Memory B cell (primary cell): Measurements from ENCODE around the gene TEX261.

ENCODE experiments used
- ATAC-seq: fragments of 150-1000 bp; cut with Tn5 transposase; 2 replicates; pipeline ENCODE4 v1.10.0; 2021; ENCODE audit warnings: low read depth, mild to moderate bottlenecking, moderate library complexity
- DNase-seq, 2 donors: peaks; one replicate each; pipeline ENCODE4 v3.0.0; 2022; ENCODE audit warnings: low spot score in 2 of 2
- H3K27ac Mint-ChIP-seq: one replicate; pipeline ENCODE4 v1.8.0; 2022; ENCODE audit warnings: mild to moderate bottlenecking, moderate library complexity, mixed read lengths
- H3K27me3 Mint-ChIP-seq: one replicate; pipeline ENCODE4 v1.8.0; 2022; ENCODE audit warnings: mixed read lengths
- H3K36me3 Mint-ChIP-seq: one replicate; pipeline ENCODE4 v1.8.0; 2022; ENCODE audit warnings: mild to moderate bottlenecking, mixed read lengths
- H3K4me1 Mint-ChIP-seq: one replicate; pipeline ENCODE4 v1.8.0; 2022; ENCODE audit warnings: mixed read lengths
- H3K4me3 Mint-ChIP-seq: one replicate; pipeline ENCODE4 v1.8.0; 2022; ENCODE audit warnings: mild to moderate bottlenecking, moderate library complexity, mixed read lengths
- H3K9me3 Mint-ChIP-seq: one replicate; pipeline ENCODE4 v1.8.0; 2022; ENCODE audit warnings: mixed read lengths

The TEX261 gene

GRCh38 chr2:70962211-70962884 is 32.3 kb downstream of the TEX261 start:
- peaks cover 5% of the 10 kb centered on the region for H3K4me1 Mint-ChIP-seq
- no peaks in the 10 kb centered on the region for H3K9me3 Mint-ChIP-seq
- H3K4me3 Mint-ChIP-seq = no peak overlapping the region
- no peaks in the 10 kb centered on the region for H3K36me3 Mint-ChIP-seq
- peaks cover 22% of the 10 kb centered on the region for H3K27me3 Mint-ChIP-seq
- no peak overlapping the region for H3K27ac Mint-ChIP-seq
- DNase-seq = peak in 1 of 2 donors; percentile 6
- no peak for ATAC-seq

GRCh38 chr2:70961648-70961994 is 33.1 kb downstream of the TEX261 start:
- H3K36me3 Mint-ChIP-seq = no peaks in the 10 kb centered on the region
- H3K27me3 Mint-ChIP-seq = peaks cover 23% of the 10 kb centered on the region
- no peaks in the 10 kb centered on the region for H3K9me3 Mint-ChIP-seq
- peaks cover 5% of the 10 kb centered on the region for H3K4me1 Mint-ChIP-seq
- no peak overlapping the region for H3K4me3 Mint-ChIP-seq
- no peak overlapping the region for H3K27ac Mint-ChIP-seq
- peak in 1 of 2 donors; percentile 6 for DNase-seq
- ATAC-seq = no peak

- no peak overlapping the region for H3K4me3 Mint-ChIP-seq
- ATAC-seq (no peak), DNase-seq (peak in 1 of 2 donors; percentile 9)
- no peaks in the 10 kb centered on the region for H3K9me3 Mint-ChIP-seq
- H3K36me3 Mint-ChIP-seq = no peaks in the 10 kb centered on the region
- H3K27ac Mint-ChIP-seq = no peak overlapping the region
- peaks cover 5% of the 10 kb centered on the region for H3K4me1 Mint-ChIP-seq
- peaks cover 23% of the 10 kb centered on the region for H3K27me3 Mint-ChIP-seq
These were observed 33.6 kb downstream of the TEX261 start for GRCh38 chr2:70960833-70961647.

- Mint-ChIP-seq H3K9me3 (no peaks in the 10 kb centered on the region), H3K36me3 (no peaks in the 10 kb centered on the region), H3K27ac (no peak overlapping the region), H3K4me1 (peaks cover 5% of the 10 kb centered on the region), H3K4me3 (no peak overlapping the region), H3K27me3 (peaks cover 23% of the 10 kb centered on the region)
- peak in 1 of 2 donors; percentile 9 for DNase-seq
- no peak for ATAC-seq
These were observed 34.5 kb downstream of the TEX261 start for GRCh38 chr2:70959851-70960832.

- Mint-ChIP-seq H3K27me3 (peaks cover 28% of the 10 kb centered on the region), H3K4me3 (no peak overlapping the region), H3K4me1 (peaks cover 2% of the 10 kb centered on the region), H3K36me3 (no peaks in the 10 kb centered on the region), H3K27ac (no peak overlapping the region), H3K9me3 (no peaks in the 10 kb centered on the region)
- DNase-seq (peak in 1 of 2 donors; percentile 9), ATAC-seq (no peak)
These were observed 35.4 kb downstream of the TEX261 start for GRCh38 chr2:70959271-70959761.

- ATAC-seq (no peak), DNase-seq (peak in 1 of 2 donors; percentile 9)
- H3K27me3 Mint-ChIP-seq = peaks cover 28% of the 10 kb centered on the region
- H3K4me1 Mint-ChIP-seq = peaks cover 2% of the 10 kb centered on the region
- no peak overlapping the region for H3K27ac Mint-ChIP-seq
- H3K36me3 Mint-ChIP-seq = no peaks in the 10 kb centered on the region
- no peaks in the 10 kb centered on the region for H3K9me3 Mint-ChIP-seq
- H3K4me3 Mint-ChIP-seq = no peak overlapping the region
These were observed 35.9 kb downstream of the TEX261 start for GRCh38 chr2:70958759-70959158.

- ATAC-seq (no peak), DNase-seq (no peak)
- Mint-ChIP-seq H3K4me3 (no peak overlapping the region), H3K27me3 (peaks cover 22% of the 10 kb centered on the region), H3K36me3 (no peaks in the 10 kb centered on the region), H3K9me3 (no peaks in the 10 kb centered on the region), H3K4me1 (peaks cover 2% of the 10 kb centered on the region), H3K27ac (no peak overlapping the region)
These were observed 36.9 kb downstream of the TEX261 start for GRCh38 chr2:70957798-70958197.

GRCh38 chr2:70956141-70956540 is 38.5 kb downstream of the TEX261 start:
- Mint-ChIP-seq H3K9me3 (no peaks in the 10 kb centered on the region), H3K4me3 (no peak overlapping the region), H3K27me3 (peaks cover 16% of the 10 kb centered on the region), H3K27ac (no peak overlapping the region), H3K4me1 (peaks cover 2% of the 10 kb centered on the region), H3K36me3 (no peaks in the 10 kb centered on the region)
- DNase-seq (no peak), ATAC-seq (no peak)

GRCh38 chr2:70954886-70955285 is 39.8 kb downstream of the TEX261 start:
- DNase-seq = no peak

GRCh38 chr2:70949086-70949485 is 45.6 kb downstream of the TEX261 start:
- Mint-ChIP-seq H3K27ac (no peak overlapping the region), H3K36me3 (no peaks in the 10 kb centered on the region), H3K27me3 (peaks cover 8% of the 10 kb centered on the region), H3K9me3 (no peaks in the 10 kb centered on the region), H3K4me1 (peaks cover 14% of the 10 kb centered on the region), H3K4me3 (no peak overlapping the region)
- DNase-seq (no peak), ATAC-seq (no peak)

More at GRCh38 chr2:70954886-70955285, 39.8 kb downstream of the TEX261 start:
- no peak for ATAC-seq
- no peaks in the 10 kb centered on the region for H3K9me3 Mint-ChIP-seq
- no peak overlapping the region for H3K27ac Mint-ChIP-seq
- peaks cover 10% of the 10 kb centered on the region for H3K27me3 Mint-ChIP-seq
- no peak overlapping the region for H3K4me3 Mint-ChIP-seq
- no peaks in the 10 kb centered on the region for H3K36me3 Mint-ChIP-seq
- H3K4me1 Mint-ChIP-seq = peaks cover 2% of the 10 kb centered on the region

GRCh38 chr2:70948337-70949003 is 46.2 kb downstream of the TEX261 start:
- peak; percentile 94 for ATAC-seq
- peak; percentile 70 to 87 for DNase-seq
- Mint-ChIP-seq H3K4me3 (peak overlapping the region; percentile 82), H3K27ac (no peak overlapping the region), H3K27me3 (peaks cover 8% of the 10 kb centered on the region), H3K9me3 (no peaks in the 10 kb centered on the region), H3K36me3 (no peaks in the 10 kb centered on the region), H3K4me1 (peaks cover 14% of the 10 kb centered on the region)

GRCh38 chr2:70947556-70948184 is 47.0 kb downstream of the TEX261 start:
- ATAC-seq (no peak), DNase-seq (no peak)
- H3K4me1 Mint-ChIP-seq = peaks cover 14% of the 10 kb centered on the region
- no peaks in the 10 kb centered on the region for H3K9me3 Mint-ChIP-seq
- H3K4me3 Mint-ChIP-seq = peak overlapping the region; percentile 82
- H3K27ac Mint-ChIP-seq = no peak overlapping the region
- H3K36me3 Mint-ChIP-seq = no peaks in the 10 kb centered on the region
- H3K27me3 Mint-ChIP-seq = peaks cover 8% of the 10 kb centered on the region
